ENCODE data around the gene COL27A1. TPM values are rescaled to one million over a fixed set of nuclear protein-coding genes. Genes with fewer than 3 reads are reported as not detected.

Gene COL27A1
- polyA plus RNA-seq, 1 of the 3 experiments (the other 2 are of a cell fraction), result 8.7 TPM

- Histone ChIP-seq H3K27me3 (ENCODE audit: insufficient read depth) (no peaks in the 10 kb centered on the region), H3K4me2 (no peak overlapping the region), H3K9me3 (no peaks in the 10 kb centered on the region), H3K9me2 (no peaks in the 10 kb centered on the region), H3K4me3 (ENCODE audit: low read depth in 2 of 2, low read length in 1 of 2) (no peak overlapping the region), H3K79me2 (ENCODE audit: insufficient read depth) (no peaks in the 10 kb centered on the region), H3K27ac (ENCODE audit: low read depth in 2 of 2, low read length in 1 of 2) (no peak overlapping the region), H3K36me3 (replicated peaks in 1 of 2; ENCODE audit: control insufficient read depth in 1 of 2, insufficient read depth in 2 of 2, low read length in 1 of 2) (no peaks in the 10 kb centered on the region), H2AFZ (ENCODE audit: low read depth) (no peak overlapping the region), H3K4me1 (ENCODE audit: control insufficient read depth in 1 of 2, insufficient read depth in 2 of 2, low read depth in 1 of 2, low read length in 1 of 2) (no peaks in the 10 kb centered on the region), H3K9ac (no peak overlapping the region), H4K20me1 (ENCODE audit: insufficient read depth) (no peaks in the 10 kb centered on the region), H3F3A (replicated peaks; ENCODE audit: insufficient read depth) (no peaks in the 10 kb centered on the region)
- WGBS (ENCODE audit: low lambda C conversion rate), result 100% methylated on average over 4 of the region's 9 CpGs
- CTCF ChIA-PET, result no interaction called here
- TF ChIP-seq, protein P1, sequence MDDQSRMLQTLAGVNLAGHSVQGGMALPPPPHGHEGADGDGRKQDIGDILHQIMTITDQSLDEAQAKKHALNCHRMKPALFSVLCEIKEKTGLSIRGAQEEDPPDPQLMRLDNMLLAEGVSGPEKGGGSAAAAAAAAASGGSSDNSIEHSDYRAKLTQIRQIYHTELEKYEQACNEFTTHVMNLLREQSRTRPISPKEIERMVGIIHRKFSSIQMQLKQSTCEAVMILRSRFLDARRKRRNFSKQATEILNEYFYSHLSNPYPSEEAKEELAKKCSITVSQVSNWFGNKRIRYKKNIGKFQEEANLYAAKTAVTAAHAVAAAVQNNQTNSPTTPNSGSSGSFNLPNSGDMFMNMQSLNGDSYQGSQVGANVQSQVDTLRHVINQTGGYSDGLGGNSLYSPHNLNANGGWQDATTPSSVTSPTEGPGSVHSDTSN (IDR thresholded peaks at IDR 0.05), result no peak
- no peak for TF ChIP-seq TEAD4 (IDR thresholded peaks at IDR 0.05; ENCODE audit: borderline replicate concordance, insufficient read depth)
- TF ChIP-seq, protein P2, sequence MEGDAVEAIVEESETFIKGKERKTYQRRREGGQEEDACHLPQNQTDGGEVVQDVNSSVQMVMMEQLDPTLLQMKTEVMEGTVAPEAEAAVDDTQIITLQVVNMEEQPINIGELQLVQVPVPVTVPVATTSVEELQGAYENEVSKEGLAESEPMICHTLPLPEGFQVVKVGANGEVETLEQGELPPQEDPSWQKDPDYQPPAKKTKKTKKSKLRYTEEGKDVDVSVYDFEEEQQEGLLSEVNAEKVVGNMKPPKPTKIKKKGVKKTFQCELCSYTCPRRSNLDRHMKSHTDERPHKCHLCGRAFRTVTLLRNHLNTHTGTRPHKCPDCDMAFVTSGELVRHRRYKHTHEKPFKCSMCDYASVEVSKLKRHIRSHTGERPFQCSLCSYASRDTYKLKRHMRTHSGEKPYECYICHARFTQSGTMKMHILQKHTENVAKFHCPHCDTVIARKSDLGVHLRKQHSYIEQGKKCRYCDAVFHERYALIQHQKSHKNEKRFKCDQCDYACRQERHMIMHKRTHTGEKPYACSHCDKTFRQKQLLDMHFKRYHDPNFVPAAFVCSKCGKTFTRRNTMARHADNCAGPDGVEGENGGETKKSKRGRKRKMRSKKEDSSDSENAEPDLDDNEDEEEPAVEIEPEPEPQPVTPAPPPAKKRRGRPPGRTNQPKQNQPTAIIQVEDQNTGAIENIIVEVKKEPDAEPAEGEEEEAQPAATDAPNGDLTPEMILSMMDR (IDR thresholded peaks at IDR 0.05), result no peak
- TF ChIP-seq, protein P3, sequence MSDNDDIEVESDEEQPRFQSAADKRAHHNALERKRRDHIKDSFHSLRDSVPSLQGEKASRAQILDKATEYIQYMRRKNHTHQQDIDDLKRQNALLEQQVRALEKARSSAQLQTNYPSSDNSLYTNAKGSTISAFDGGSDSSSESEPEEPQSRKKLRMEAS (IDR thresholded peaks at IDR 0.05; ENCODE audit: low read depth), result no peak
- DNase-seq, result no peak
- POLR2A ChIA-PET, result no interaction called here
These were observed 202.6 kb downstream of the COL27A1 start for GRCh38 chr9:114357911-114358328.

GRCh38 chr9:114359801-114360200 is 204.5 kb downstream of the COL27A1 start:
- CTCF ChIA-PET, result no interaction called here
- Histone ChIP-seq H4K20me1 (ENCODE audit: insufficient read depth) (no peaks in the 10 kb centered on the region), H3K79me2 (ENCODE audit: insufficient read depth) (no peaks in the 10 kb centered on the region), H3K27ac (ENCODE audit: low read depth in 2 of 2, low read length in 1 of 2) (no peak overlapping the region), H3K36me3 (replicated peaks in 1 of 2; ENCODE audit: control insufficient read depth in 1 of 2, insufficient read depth in 2 of 2, low read length in 1 of 2) (no peaks in the 10 kb centered on the region), H3F3A (replicated peaks; ENCODE audit: insufficient read depth) (no peaks in the 10 kb centered on the region), H2AFZ (ENCODE audit: low read depth) (no peak overlapping the region), H3K27me3 (ENCODE audit: insufficient read depth) (no peaks in the 10 kb centered on the region), H3K9me2 (no peaks in the 10 kb centered on the region), H3K4me1 (ENCODE audit: control insufficient read depth in 1 of 2, insufficient read depth in 2 of 2, low read depth in 1 of 2, low read length in 1 of 2) (no peaks in the 10 kb centered on the region; a peak in 1 of 4 replicates), H3K9ac (no peak overlapping the region), H3K4me3 (ENCODE audit: low read depth in 2 of 2, low read length in 1 of 2) (no peak overlapping the region), H3K4me2 (no peak overlapping the region), H3K9me3 (no peaks in the 10 kb centered on the region)
- no peak for TF ChIP-seq CHD2 (IDR thresholded peaks at IDR 0.05; ENCODE audit: low read length, partially characterized antibody)
- TF ChIP-seq FOSL2 (IDR thresholded peaks at IDR 0.05; ENCODE audit: borderline replicate concordance, low read depth), result no peak
- no peak for TF ChIP-seq POLR2AphosphoS5 (IDR thresholded peaks at IDR 0.05; ENCODE audit: low read depth, low read length)
- no peak for TF ChIP-seq FOXM1 (IDR thresholded peaks at IDR 0.05; ENCODE audit: low read depth)
- no peak for TF ChIP-seq MEF2A (IDR thresholded peaks at IDR 0.05; ENCODE audit: borderline replicate concordance, low read depth)
- no peak for TF ChIP-seq SMC3 (IDR thresholded peaks at IDR 0.05; ENCODE audit: low read depth, low read length)
- TF ChIP-seq NFIC (IDR thresholded peaks at IDR 0.05; ENCODE audit: borderline replicate concordance), result no peak
- TF ChIP-seq FOXJ3 (CRISPR knock-in tag; IDR thresholded peaks at IDR 0.05), result no peak
- no peak for TF ChIP-seq SIN3A (IDR thresholded peaks at IDR 0.05; ENCODE audit: borderline replicate concordance, low read depth, low read length)
- TF ChIP-seq EP300 (IDR thresholded peaks at IDR 0.05; ENCODE audit: borderline replicate concordance in 1 of 2, low read depth in 1 of 2, low read length in 1 of 2), result no peak
- no peak for TF ChIP-seq RCOR1 (IDR thresholded peaks at IDR 0.05; ENCODE audit: low read length)
- TF ChIP-seq, protein P3 (IDR thresholded peaks at IDR 0.05; ENCODE audit: low read depth), result no peak
- TF ChIP-seq ELF1 (IDR thresholded peaks at IDR 0.05), result no peak
- POLR2A ChIA-PET, result no interaction called here
- DNase-seq, result no peak
- WGBS (ENCODE audit: low lambda C conversion rate), result 92% methylated on average over 5 of the region's 7 CpGs
